HG03103 (cell line): ENCODE results near the gene PTK7.
"Not testable (repeated sequence)": the region's sequence is repeated elsewhere in the genome, so short reads cannot be mapped to it uniquely, and the experiment has no call there.

ENCODE experiments used
- ATAC-seq: cut with Tn5 transposase; IDR thresholded peaks from one replicate; pipeline ENCODE4 v1.9.1; 2021; ENCODE audit warnings: low read depth; ENCODE audit not compliant: unreplicated experiment

Gene PTK7

DNA sequence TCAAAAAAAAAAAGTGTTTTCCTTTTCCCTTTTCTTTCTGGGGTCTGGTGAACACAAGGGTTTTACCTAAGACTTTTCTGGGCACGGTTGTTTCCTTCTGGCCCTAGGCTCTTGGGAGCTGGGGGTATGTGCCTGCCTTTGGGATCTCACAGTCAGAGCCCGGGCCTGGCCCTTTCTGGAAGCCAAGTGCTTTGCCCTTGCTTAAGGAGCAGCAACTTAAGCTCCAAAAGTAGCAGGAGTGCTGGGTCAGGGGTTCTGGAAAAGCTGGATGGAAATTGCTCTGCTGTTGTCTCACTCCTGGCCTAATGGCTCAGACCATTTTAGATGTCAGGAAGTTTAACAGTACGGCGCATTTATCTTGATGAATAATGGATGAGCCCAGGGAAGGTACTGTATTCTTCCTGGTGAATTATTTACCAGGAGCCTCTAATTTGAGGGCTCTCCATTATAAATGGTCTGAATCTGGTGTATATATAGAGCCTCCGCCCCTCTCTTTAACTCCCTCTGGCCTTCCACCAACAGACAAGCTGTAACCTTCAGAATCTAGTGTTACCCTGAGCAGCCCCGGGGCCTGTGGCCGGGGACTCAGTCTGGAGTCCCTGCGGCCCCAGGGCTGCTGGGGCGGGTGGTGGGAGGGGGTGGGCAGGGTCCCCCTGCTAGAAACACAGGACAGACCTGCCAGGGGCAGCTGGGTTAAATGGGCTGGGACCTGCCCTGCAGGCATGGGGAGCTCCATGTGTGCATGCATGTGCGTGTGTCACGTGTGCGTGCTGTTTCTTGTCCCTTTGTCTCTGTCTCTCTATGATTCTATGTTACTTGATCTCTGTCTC, 37.5 kb downstream of the PTK7 start:
- ATAC-seq, result no peak

DNA sequence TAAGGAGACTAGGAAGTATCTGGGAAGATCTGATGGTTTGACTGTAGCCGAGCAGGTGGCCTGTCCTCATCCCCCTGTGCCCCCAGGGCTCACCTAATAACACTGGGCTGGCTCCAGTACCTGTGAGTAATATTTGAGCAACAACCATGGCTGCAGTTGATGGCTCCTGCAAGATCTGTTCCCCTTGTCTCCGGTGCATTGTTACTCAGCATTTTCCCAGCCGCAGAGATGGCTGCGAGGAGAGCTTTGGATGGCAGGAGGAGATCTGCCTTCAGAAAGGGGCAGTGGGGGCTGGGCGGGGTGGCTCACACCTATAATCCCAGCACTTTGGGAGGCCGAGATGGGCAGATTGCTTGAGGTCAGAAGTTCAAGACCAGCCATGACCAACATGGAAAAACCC, 39.3 kb downstream of the PTK7 start:
- no peak for ATAC-seq

DNA sequence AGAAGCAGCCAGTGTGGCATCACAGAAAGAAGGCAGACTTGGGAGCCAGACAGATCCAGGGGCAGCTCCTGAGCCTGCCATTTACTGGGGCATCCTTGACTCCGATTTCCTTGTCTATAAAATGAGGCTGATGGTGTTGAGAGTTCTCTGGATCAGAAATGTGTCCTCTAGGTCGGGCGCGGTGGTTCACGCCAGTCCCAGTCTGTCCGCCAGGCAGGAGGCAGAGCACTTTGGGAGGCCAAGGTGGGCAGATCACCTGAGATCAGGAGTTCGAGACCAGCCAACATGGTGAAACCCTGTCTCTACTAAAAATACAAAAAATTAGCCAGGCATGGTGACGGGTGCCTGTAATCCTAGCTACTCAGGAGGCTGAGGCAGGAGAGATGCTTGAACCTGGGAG, 41.4 kb downstream of the PTK7 start:
- not testable (repeated sequence) for ATAC-seq

DNA sequence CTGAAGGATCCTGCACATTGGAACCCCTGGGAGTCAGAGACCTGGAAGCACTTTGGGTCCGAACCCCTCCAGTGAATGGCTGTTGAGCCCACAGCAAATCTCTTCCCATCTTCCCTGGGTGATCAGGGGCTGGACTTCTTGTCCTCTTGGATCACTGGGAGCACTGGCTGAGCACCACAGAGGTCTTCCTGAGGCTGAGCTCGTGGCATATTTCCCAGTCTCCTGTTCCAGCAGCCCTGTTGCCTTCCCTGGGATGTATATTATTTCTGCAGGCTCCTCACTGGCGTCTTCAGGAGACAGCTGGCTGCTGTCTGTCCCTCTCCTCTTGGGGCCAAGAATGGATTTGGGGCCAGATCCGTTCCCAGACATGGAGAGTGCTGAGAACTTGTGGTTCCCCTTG, 43.4 kb downstream of the PTK7 start:
- ATAC-seq, result no peak

DNA sequence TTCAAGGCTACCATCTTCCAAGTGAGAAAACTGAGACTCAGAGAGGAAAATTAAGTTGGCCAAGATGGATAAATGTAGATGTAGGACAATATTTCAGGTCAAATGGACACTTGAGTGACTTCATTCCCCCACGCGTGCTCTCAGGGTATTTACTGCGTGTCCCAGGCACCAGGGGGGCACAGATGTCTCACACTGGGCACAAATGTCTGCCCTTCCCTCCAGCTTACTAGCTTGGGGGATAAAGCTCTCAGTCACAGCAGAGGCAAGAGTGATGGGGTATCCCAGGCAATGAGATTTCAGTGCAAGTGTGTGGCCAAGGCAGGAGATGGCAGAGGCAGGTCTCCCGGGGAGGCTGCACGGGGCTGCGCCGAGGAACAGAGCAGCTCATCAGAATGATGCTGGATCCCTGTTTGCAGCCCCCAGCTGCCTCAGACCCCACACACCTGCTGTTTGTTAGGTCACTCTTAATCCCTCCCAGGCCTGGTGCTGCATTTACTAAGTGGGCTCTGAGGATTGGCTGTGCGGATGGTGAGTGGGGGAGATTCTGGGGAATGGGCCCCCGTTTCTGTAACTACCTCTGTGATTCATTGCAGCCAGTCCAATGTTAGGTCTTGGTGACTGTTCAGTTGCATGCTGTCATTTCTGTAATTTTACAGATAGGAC, 44.1 kb downstream of the PTK7 start:
- ATAC-seq, result no peak

- ATAC-seq, result no peak
Observed at GRCh38 chr6:43120944-43121913, 45.1 kb downstream of the PTK7 start.

- no peak for ATAC-seq
Observed at GRCh38 chr6:43122146-43122545, 46.0 kb downstream of the PTK7 start.

- ATAC-seq, result no peak
Observed at GRCh38 chr6:43123461-43124314, 47.6 kb downstream of the PTK7 start.

- no peak for ATAC-seq
Observed at GRCh38 chr6:43124481-43124880, 48.4 kb downstream of the PTK7 start.

DNA sequence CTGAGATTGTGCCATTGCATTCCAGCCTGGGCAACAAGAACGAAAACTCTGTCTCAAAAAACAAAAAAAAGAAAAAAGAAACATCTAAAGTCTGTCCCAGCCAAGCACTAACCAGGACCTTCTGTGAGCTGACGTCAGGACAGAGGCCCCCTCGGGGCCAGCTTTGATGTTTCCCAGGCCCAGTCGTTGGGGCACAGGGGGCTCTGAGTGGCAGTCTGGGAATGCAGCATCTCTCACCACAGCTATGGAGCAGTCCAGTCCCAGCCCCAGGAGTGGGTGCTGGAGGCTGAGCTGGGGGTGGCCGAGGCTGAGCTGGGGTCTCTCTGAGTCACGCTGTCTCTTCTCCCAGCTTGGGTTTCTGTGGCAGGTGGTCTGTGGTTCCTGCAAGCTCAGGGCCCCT, 49.0 kb downstream of the PTK7 start:
- ATAC-seq, result no peak

DNA sequence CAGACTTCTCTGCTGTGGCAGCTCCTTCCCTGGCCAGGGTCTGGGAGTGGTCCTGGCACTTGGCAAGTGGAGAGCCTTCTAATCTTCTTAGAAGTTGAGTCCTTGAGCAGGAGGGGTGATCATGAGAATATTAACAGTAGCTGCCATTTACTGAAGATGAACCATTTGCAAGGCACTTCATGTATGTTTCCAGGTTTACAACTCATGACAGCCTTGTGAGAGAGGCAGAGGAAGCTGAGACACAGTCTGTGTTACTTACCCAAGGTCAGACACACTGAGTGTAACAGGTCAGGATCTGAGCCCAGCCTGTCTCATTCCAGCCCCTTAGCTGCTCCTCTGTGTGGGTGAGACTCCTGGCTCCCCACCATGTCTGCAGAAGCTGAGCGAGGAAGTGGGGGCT, 49.4 kb downstream of the PTK7 start:
- no peak for ATAC-seq

DNA sequence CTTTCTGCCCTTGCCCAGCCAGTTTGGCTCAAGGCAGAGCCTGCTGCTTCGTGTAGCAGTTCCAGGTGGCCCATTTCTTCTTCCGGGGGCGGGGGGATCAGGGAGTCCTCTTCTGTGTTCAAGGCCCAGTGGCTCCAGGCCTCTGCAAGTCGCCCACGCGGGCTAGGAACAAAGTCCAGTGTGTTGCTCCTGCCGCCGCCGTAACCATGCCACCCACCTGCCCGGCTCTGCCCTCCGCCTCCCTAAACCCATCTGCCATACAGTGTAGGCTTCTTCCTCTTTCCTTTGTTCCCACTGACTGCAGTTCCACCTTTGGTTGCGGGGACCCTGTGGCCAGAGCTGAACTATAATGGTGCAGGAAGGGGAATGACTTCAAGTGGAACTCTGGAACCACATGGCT, 51.1 kb downstream of the PTK7 start:
- no peak for ATAC-seq

DNA sequence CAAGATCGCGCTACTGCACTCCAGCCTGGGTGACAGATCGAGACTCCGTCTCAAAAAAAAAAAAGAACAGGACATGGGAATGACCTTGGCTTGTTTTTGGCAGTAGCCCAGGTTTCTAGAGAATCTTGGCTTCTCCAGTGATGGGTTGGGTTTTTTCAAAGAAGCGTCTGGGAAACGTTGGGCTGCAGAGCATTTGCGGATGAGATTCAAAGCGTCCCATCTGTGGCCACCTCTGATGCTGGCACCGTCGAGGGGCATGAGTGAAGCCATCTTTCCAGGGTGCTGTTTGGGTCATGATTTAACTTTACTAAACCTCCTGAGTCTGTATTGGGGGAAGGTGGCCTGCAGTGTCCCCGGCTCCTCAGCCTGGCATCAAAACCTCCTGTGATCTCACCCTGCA, 51.8 kb downstream of the PTK7 start:
- no peak for ATAC-seq

DNA sequence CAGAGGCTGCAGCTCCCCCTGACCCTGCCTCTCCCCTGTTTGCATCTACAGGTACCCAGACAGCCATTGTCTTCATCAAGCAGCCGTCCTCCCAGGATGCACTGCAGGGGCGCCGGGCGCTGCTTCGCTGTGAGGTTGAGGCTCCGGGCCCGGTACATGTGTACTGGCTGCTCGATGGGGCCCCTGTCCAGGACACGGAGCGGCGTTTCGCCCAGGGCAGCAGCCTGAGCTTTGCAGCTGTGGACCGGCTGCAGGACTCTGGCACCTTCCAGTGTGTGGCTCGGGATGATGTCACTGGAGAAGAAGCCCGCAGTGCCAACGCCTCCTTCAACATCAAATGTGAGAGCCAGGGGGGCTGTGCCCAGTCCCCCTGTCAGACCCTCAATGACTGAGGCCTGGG, 52.8 kb downstream of the PTK7 start:
- no peak for ATAC-seq

DNA sequence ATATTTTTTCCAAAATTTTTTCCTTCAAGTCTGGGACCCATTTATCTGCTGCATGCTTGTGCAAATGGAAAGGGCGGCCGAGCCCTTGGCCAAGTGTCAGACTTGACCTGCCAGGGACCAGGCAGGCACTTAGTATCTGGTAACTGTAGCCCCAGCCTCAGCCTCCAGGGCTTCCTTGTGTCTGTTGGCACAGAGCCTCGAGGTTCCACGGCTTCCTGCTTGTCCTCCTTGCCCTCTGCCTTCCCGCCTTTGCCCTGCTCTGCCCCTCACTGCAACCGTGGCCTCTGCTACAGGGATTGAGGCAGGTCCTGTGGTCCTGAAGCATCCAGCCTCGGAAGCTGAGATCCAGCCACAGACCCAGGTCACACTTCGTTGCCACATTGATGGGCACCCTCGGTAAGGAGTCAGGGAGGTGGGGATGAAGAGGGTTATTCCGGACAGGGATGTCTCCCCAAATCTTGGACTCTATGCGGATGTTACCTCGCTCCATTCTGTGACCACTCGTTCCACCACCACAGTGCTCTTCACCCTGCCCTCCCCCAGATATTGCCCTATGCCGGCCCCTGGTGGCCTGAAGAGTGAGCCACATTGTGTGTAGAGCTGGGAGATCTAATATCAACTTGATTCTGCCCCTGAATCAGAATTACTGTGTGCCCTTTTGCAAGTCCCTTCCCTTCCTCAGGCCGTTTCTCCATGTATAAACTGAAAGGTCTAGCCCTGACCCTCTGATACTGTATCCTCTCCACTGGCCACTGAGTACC, 53.5 kb downstream of the PTK7 start:
- no peak for ATAC-seq

DNA sequence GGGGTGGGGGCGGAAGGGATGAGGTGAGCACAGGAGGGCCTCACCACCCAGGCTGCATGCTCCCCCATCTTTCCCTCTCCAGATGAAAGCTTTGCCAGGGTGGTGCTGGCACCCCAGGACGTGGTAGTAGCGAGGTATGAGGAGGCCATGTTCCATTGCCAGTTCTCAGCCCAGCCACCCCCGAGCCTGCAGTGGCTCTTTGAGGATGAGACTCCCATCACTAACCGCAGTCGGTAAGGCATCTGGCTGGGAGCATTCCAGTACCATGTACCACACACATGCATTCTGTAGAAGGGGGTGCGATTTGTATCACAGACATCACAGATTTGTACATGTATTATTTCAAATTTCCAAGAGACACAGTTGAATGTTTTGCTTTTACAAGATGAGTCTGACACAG, 54.3 kb downstream of the PTK7 start:
- ATAC-seq, result no peak

DNA sequence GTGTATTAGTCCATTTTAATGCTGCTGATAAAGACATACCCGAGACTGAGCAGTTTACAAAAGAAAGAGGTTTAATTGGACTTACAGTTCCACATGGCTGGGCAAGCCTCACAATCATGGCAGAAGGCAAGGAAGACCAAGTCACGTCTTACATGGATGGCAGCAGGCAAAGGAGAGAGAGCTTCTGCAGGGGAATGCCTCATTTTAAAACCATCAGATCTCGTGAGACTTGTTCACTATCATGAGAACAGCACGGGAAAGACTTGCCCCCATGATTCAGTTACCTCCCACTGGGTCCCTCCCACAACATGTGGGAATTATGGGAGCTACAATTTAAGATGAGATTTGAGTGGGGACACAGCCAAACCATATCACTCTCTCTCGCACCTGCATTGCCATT, 55.3 kb downstream of the PTK7 start:
- ATAC-seq, result not testable (repeated sequence)

DNA sequence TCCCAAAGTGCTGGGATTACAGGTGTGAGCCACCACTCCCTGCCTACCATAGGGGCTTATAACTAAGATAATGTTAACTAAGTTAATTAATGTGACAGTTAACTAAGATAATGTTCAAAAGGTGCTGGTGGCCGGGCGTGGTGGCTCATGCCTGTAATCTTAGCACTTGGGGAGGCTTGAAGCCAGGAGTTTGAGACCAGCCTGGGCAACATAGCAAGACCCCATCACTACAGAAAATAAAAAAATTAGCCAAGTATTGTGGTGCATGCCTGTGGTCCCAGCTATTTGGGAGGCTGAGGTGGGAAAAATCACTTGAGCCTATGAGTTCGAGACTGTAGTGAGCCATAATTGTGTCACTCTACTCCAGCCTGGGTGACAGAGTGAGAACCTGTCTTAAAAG, 62.2 kb downstream of the PTK7 start:
- ATAC-seq, result no peak

DNA sequence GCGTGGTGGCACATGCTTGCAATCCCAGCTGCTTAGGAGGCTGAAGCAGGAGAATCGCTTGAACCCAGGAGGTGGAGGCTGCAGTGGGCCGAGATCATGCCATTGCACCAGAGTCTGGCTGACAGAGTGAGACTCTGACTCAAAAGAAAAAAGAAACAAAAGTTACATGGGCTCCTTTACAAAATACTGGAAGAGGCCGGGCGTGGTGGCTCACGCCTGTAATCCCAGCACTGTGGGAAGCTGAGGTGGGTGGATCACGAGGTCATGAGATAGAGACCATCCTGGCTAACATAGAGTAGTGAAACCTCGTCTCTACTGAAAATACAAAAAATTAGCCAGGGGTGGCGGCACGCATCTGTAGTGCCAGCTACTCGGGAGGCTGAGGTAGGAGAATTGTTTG, 63.9 kb downstream of the PTK7 start:
- ATAC-seq, result not testable (repeated sequence)
